GM23338 (cell line): ENCODE measurements around the gene PTPN22. TPM values are rescaled to one million over a fixed set of nuclear protein-coding genes. Genes with fewer than 3 reads are reported as not detected.
A peak's percentile ranks its signal among the peaks of the same experiment; 100 is the strongest.

Source experiments
- ATAC-seq: fragments of 200-7000 bp; cut with Tn5 transposase; 3 replicates; pipeline ENCODE4 v1.9.1; 2020
- DNase-seq: peaks from one replicate; pipeline ENCODE4 v3.0.0-alpha.2; 2015; ENCODE audit warnings: low spot score
- H2AFZ ChIP-seq: fragments of 200-600 bp; sonication (generic); 2 replicates; pipeline ENCODE4 v1.8.0; 2016; ENCODE audit warnings: antibody characterized with exemption, mild to moderate bottlenecking, moderate library complexity
- H3F3A ChIP-seq: fragments of 200-600 bp; sonication (generic); replicated peaks from 2 replicates; pipeline ENCODE4 v1.8.0; 2017; ENCODE audit warnings: antibody characterized with exemption, mixed run types, low read depth
- H3K27ac ChIP-seq: fragments of 200-600 bp; sonication (generic); 2 replicates; pipeline ENCODE4 v1.6.1; 2016; ENCODE audit warnings: low read depth
- H3K27me3 ChIP-seq: fragments of 200-600 bp; sonication (generic); 2 replicates; pipeline ENCODE4 v1.8.0; 2016; ENCODE audit warnings: mild to moderate bottlenecking, mixed run types, moderate library complexity; ENCODE audit not compliant: insufficient read depth
- H3K36me3 ChIP-seq: fragments of 200-600 bp; sonication (generic); 2 replicates; pipeline ENCODE4 v1.8.0; 2016; ENCODE audit warnings: mild to moderate bottlenecking; ENCODE audit not compliant: insufficient read depth
- H3K4me1 ChIP-seq: fragments of 200-600 bp; sonication (generic); 2 replicates; pipeline ENCODE4 v1.8.0; 2016; ENCODE audit warnings: mild to moderate bottlenecking, moderate library complexity; ENCODE audit not compliant: insufficient read depth
- H3K4me2 ChIP-seq: fragments of 200-600 bp; sonication (generic); 2 replicates; pipeline ENCODE4 v1.7.1; 2017; ENCODE audit warnings: mixed run types
- H3K4me3 ChIP-seq: fragments of 200-600 bp; sonication (generic); 2 replicates; pipeline ENCODE4 v1.6.1; 2016; ENCODE audit warnings: mixed run types
- H3K79me2 ChIP-seq: fragments of 200-600 bp; sonication (generic); replicated peaks from 2 replicates; pipeline ENCODE4 v1.8.0; 2017; ENCODE audit warnings: mild to moderate bottlenecking; ENCODE audit not compliant: insufficient read depth
- H3K9me2 ChIP-seq: fragments of 200-600 bp; sonication (generic); 2 replicates; pipeline ENCODE4 v1.8.0; 2017; ENCODE audit not compliant: insufficient read depth
- H4K20me1 ChIP-seq: fragments of 200-600 bp; sonication (generic); replicated peaks from 2 replicates; pipeline ENCODE4 v1.8.0; 2017; ENCODE audit warnings: mild to moderate bottlenecking; ENCODE audit not compliant: insufficient read depth
- H3K27ac Mint-ChIP-seq: 2 replicates; pipeline ENCODE4 v1.8.0; 2020; ENCODE audit warnings: inconsistent platforms, mild to moderate bottlenecking, moderate library complexity, mixed read lengths
- H3K27me3 Mint-ChIP-seq: 3 replicates; pipeline ENCODE4 v1.8.0; 2022; ENCODE audit warnings: low read depth, mild to moderate bottlenecking, moderate library complexity, mixed read lengths, inconsistent platforms; ENCODE audit not compliant: insufficient read depth, poor library complexity
- H3K36me3 Mint-ChIP-seq: 3 replicates; pipeline ENCODE4 v1.8.0; 2021; ENCODE audit warnings: low read depth, mild to moderate bottlenecking, inconsistent platforms, moderate library complexity, mixed read lengths
- H3K4me1 Mint-ChIP-seq: 3 replicates; pipeline ENCODE4 v1.8.0; 2020; ENCODE audit warnings: mild to moderate bottlenecking, inconsistent platforms, mixed read lengths
- H3K4me3 Mint-ChIP-seq: 3 replicates; pipeline ENCODE4 v1.8.0; 2021; ENCODE audit warnings: moderate library complexity, mild to moderate bottlenecking, inconsistent platforms, mixed read lengths
- H3K9me3 Mint-ChIP-seq: 3 replicates; pipeline ENCODE4 v1.8.0; 2020; ENCODE audit warnings: moderate library complexity, mild to moderate bottlenecking, inconsistent platforms, mixed read lengths
- CREB1 ChIP-seq: fragments of 250-450 bp; sonication (Bioruptor Pico); IDR thresholded peaks from 2 replicates; pipeline ENCODE4 v1.5.0; 2020; ENCODE audit warnings: low read depth, mild to moderate bottlenecking, moderate library complexity
- EZH2 ChIP-seq: fragments of 200-600 bp; sonication (generic); IDR thresholded peaks from one replicate; pipeline ENCODE4 v1.8.0; 2017; ENCODE audit warnings: antibody characterized with exemption, mild to moderate bottlenecking, low read depth; ENCODE audit not compliant: unreplicated experiment
- JUNB ChIP-seq: IDR thresholded peaks from one replicate; pipeline ENCODE4 v1.6.1; 2016; ENCODE audit warnings: antibody characterized with exemption; ENCODE audit not compliant: unreplicated experiment
- NANOG ChIP-seq: IDR thresholded peaks from 2 replicates; pipeline ENCODE4 v1.6.1; 2016; ENCODE audit warnings: antibody characterized with exemption, borderline replicate concordance
- POLR2AphosphoS5 ChIP-seq: IDR thresholded peaks from 2 replicates; pipeline ENCODE4 v1.6.1; 2016; ENCODE audit warnings: antibody characterized with exemption, low read depth
- REST ChIP-seq: IDR thresholded peaks from one replicate; pipeline ENCODE4 v1.6.1; 2018; ENCODE audit warnings: antibody characterized with exemption; ENCODE audit not compliant: unreplicated experiment
- STAT1 ChIP-seq: IDR thresholded peaks from one replicate; pipeline ENCODE4 v1.6.1; 2016; ENCODE audit warnings: antibody characterized with exemption; ENCODE audit not compliant: unreplicated experiment
- polyA plus RNA-seq: library from polyadenylated mRNA; unstranded; fragments of >200 nt; fragmentation: Nextera tagmentation; extraction: Ambion mirVana; gene quantifications from 2 replicates; pipeline ENCODE4 v1.2.1, GENCODE V29; 2016
- total RNA-seq: library from RNA; depleted of rRNA; stranded (reverse); fragments of >200 nt; shearing (Covaris generic); gene quantifications from 2 replicates; pipeline ENCODE4 v1.2.3, GENCODE V29; 2014
- TF ChIP-seq, protein P1 (sequence below): fragments of 250-450 bp; sonication (Bioruptor Pico); IDR thresholded peaks from 2 replicates; pipeline ENCODE4 v1.5.0; 2020; ENCODE audit warnings: mild to moderate bottlenecking, moderate library complexity
- TF ChIP-seq, protein P2 (sequence below): IDR thresholded peaks from 2 replicates; pipeline ENCODE4 v1.6.1; 2016; ENCODE audit warnings: antibody characterized with exemption

PTPN22 gene
- total and polyA plus RNA-seq, 2 experiments from 2014 or later, result 0.08 TPM; not detected in 1

DNA sequence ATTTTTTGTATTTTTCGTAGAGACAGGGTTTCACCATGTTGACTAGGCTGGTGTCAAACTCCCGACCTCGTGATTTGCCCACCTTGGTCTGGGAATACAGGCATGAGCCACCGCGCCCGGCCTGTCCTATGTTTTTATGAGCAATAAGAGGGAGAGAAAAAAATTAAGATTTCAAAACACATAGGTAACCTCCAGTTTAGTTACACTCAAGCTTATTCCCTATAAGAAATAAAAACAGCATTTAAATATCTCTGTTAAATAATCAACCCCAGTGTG lies 66.3 kb downstream of the PTPN22 start (continued):
- TF ChIP-seq, protein P1, sequence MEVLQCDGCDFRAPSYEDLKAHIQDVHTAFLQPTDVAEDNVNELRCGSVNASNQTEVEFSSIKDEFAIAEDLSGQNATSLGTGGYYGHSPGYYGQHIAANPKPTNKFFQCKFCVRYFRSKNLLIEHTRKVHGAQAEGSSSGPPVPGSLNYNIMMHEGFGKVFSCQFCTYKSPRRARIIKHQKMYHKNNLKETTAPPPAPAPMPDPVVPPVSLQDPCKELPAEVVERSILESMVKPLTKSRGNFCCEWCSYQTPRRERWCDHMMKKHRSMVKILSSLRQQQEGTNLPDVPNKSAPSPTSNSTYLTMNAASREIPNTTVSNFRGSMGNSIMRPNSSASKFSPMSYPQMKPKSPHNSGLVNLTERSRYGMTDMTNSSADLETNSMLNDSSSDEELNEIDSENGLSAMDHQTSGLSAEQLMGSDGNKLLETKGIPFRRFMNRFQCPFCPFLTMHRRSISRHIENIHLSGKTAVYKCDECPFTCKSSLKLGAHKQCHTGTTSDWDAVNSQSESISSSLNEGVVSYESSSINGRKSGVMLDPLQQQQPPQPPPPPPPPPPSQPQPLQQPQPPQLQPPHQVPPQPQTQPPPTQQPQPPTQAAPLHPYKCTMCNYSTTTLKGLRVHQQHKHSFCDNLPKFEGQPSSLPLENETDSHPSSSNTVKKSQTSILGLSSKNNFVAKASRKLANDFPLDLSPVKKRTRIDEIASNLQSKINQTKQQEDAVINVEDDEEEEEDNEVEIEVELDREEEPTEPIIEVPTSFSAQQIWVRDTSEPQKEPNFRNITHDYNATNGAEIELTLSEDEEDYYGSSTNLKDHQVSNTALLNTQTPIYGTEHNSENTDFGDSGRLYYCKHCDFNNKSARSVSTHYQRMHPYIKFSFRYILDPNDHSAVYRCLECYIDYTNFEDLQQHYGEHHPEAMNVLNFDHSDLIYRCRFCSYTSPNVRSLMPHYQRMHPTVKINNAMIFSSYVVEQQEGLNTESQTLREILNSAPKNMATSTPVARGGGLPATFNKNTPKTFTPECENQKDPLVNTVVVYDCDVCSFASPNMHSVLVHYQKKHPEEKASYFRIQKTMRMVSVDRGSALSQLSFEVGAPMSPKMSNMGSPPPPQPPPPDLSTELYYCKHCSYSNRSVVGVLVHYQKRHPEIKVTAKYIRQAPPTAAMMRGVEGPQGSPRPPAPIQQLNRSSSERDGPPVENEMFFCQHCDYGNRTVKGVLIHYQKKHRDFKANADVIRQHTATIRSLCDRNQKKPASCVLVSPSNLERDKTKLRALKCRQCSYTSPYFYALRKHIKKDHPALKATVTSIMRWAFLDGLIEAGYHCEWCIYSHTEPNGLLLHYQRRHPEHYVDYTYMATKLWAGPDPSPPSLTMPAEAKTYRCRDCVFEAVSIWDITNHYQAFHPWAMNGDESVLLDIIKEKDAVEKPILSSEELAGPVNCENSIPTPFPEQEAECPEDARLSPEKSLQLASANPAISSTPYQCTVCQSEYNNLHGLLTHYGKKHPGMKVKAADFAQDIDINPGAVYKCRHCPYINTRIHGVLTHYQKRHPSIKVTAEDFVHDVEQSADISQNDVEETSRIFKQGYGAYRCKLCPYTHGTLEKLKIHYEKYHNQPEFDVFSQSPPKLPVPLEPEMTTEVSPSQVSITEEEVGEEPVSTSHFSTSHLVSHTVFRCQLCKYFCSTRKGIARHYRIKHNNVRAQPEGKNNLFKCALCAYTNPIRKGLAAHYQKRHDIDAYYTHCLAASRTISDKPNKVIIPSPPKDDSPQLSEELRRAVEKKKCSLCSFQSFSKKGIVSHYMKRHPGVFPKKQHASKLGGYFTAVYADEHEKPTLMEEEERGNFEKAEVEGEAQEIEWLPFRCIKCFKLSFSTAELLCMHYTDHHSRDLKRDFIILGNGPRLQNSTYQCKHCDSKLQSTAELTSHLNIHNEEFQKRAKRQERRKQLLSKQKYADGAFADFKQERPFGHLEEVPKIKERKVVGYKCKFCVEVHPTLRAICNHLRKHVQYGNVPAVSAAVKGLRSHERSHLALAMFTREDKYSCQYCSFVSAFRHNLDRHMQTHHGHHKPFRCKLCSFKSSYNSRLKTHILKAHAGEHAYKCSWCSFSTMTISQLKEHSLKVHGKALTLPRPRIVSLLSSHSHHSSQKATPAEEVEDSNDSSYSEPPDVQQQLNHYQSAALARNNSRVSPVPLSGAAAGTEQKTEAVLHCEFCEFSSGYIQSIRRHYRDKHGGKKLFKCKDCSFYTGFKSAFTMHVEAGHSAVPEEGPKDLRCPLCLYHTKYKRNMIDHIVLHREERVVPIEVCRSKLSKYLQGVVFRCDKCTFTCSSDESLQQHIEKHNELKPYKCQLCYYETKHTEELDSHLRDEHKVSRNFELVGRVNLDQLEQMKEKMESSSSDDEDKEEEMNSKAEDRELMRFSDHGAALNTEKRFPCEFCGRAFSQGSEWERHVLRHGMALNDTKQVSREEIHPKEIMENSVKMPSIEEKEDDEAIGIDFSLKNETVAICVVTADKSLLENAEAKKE, result no peak
- TF ChIP-seq STAT1 (no peak), JUNB (no peak), REST (no peak)

GRCh38 chr1:113804421-113805255 lies 66.9 kb downstream of the PTPN22 start:
- H3K27ac Mint-ChIP-seq, result 0 out of 2 replicates have a peak overlapping the region, but pooled peaks have one; percentile 18
- Histone ChIP-seq H3K4me1 (peaks cover 10% of the 10 kb centered on the region), H3K36me3 (no peaks in the 10 kb centered on the region), H3K4me3 (no peak overlapping the region), H3K79me2 (peaks cover 100% of the 10 kb centered on the region), H2AFZ (no peak overlapping the region), H3K4me2 (no peak overlapping the region), H3K9me2 (no peaks in the 10 kb centered on the region), H4K20me1 (peaks cover 29% of the 10 kb centered on the region; the same call in 1 of the 2 replicates), H3K27me3 (no peaks in the 10 kb centered on the region), H3K27ac (no peak overlapping the region), H3F3A (no peaks in the 10 kb centered on the region)
- no peaks in the 10 kb centered on the region for H3K9me3 Mint-ChIP-seq
- no peak overlapping the region for H3K4me3 Mint-ChIP-seq
- ATAC-seq (no peak), DNase-seq (no peak)
- H3K36me3 Mint-ChIP-seq, result peaks cover 7% of the 10 kb centered on the region; the same call in 2 of the 3 replicates
- TF ChIP-seq CREB1 (CRISPR knock-in tag) (no peak), NANOG (no peak), POLR2AphosphoS5 (no peak), STAT1 (no peak), EZH2 (no peak)
- TF ChIP-seq, protein P2, sequence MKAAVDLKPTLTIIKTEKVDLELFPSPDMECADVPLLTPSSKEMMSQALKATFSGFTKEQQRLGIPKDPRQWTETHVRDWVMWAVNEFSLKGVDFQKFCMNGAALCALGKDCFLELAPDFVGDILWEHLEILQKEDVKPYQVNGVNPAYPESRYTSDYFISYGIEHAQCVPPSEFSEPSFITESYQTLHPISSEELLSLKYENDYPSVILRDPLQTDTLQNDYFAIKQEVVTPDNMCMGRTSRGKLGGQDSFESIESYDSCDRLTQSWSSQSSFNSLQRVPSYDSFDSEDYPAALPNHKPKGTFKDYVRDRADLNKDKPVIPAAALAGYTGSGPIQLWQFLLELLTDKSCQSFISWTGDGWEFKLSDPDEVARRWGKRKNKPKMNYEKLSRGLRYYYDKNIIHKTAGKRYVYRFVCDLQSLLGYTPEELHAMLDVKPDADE, result no peak
- H3K4me1 Mint-ChIP-seq, result peaks cover 8% of the 10 kb centered on the region
- no peaks in the 10 kb centered on the region for H3K27me3 Mint-ChIP-seq
